Omental fat pad (tissue), 4 donors: Measurements from ENCODE around the gene KIF2C. TPM values are rescaled to one million over a fixed set of nuclear protein-coding genes. Genes with fewer than 3 reads are reported as not detected.

Source experiments
- ATAC-seq: fragments of 150-250 bp; one replicate; pipeline ENCODE4 v1.9.1; 2016; ENCODE audit warnings: mild to moderate bottlenecking, moderate library complexity; ENCODE audit not compliant: low FRiP score
- DNase-seq: peaks from one replicate; pipeline ENCODE4 v3.0.0-alpha.2; 2019; ENCODE audit warnings: low spot score
- CTCF ChIP-seq, 3 donors: fragments of 450-650 bp; IDR thresholded peaks; one replicate each; pipeline ENCODE4 v1.5.1; 2016 to 2017; ENCODE audit warnings: antibody characterized with exemption in 3 of 3, mild to moderate bottlenecking in 3 of 3, moderate library complexity in 2 of 3
- total RNA-seq, 4 donors: library from RNA; depleted of rRNA; stranded (reverse); fragments of >200 nt; gene quantifications; one replicate each; pipeline ENCODE4 v1.1.0, GENCODE V29; 2016

Gene KIF2C
- total RNA-seq = 1 to 10 TPM in 2 of 4 donors, under 1 TPM in 2; 0.19 to 2.8 (median 0.93) TPM

GRCh38 chr1:44739307-44740178, at the start of gene KIF2C:
TSS of gene KIF2C (plus strand) at chr1:44739837. CDS start at chr1:44739933, 96 bp downstream.
- no peak for TF ChIP-seq CTCF (IDR thresholded peaks at IDR 0.05)
- ATAC-seq (peak; percentile 99), DNase-seq (peak; percentile 86)

GRCh38 chr1:44693159-44693558, 46.5 kb upstream of the KIF2C start:
- DNase-seq (no peak), ATAC-seq (no peak)
- no peak for TF ChIP-seq CTCF (IDR thresholded peaks at IDR 0.05)

GRCh38 chr1:44693900-44694299, 45.7 kb upstream of the KIF2C start:
- DNase-seq (no peak), ATAC-seq (no peak)
- TF ChIP-seq CTCF (IDR thresholded peaks at IDR 0.05) = no peak

GRCh38 chr1:44694863-44695478, 44.7 kb upstream of the KIF2C start:
- DNase-seq (no peak), ATAC-seq (no peak)
- no peak for TF ChIP-seq CTCF (IDR thresholded peaks at IDR 0.05)

GRCh38 chr1:44695671-44696070, 44.0 kb upstream of the KIF2C start:
- ATAC-seq (no peak), DNase-seq (no peak)
- no peak for TF ChIP-seq CTCF (IDR thresholded peaks at IDR 0.05)

GRCh38 chr1:44696101-44696500, 43.5 kb upstream of the KIF2C start:
- no peak for ATAC-seq

More at GRCh38 chr1:44696101-44696500, 43.5 kb upstream of the KIF2C start:
- DNase-seq = no peak
- TF ChIP-seq CTCF (IDR thresholded peaks at IDR 0.05) = no peak
